IPS-11a (cell line): Measurements from ENCODE around the gene MRPL43.

Source experiments
- H3K4me3 ChIP-seq: one replicate; pipeline ENCODE4 v1.5.1; 2013; ENCODE audit warnings: low read depth, low read length, control low read depth

MRPL43 gene

DNA sequence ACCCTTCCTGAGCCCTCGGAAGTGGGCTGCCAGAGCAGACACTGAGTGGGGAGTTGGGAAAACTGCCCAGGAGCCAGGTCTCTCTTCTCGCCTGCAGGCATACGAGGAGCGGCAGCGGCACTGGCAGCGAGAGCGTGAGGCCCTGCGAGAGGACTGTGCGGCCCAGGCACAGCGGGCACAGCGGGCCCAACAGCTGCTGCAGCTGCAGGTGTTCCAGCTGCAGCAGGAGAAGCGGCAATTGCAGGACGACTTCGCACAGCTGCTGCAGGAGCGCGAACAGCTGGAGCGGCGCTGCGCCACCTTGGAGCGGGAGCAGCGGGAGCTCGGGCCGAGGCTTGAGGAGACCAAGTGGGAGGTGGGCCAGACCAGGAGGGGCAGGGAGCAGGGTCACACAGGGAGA is 18.1 kb upstream of the MRPL43 start:
- H3K4me3 ChIP-seq: no peak overlapping the region

DNA sequence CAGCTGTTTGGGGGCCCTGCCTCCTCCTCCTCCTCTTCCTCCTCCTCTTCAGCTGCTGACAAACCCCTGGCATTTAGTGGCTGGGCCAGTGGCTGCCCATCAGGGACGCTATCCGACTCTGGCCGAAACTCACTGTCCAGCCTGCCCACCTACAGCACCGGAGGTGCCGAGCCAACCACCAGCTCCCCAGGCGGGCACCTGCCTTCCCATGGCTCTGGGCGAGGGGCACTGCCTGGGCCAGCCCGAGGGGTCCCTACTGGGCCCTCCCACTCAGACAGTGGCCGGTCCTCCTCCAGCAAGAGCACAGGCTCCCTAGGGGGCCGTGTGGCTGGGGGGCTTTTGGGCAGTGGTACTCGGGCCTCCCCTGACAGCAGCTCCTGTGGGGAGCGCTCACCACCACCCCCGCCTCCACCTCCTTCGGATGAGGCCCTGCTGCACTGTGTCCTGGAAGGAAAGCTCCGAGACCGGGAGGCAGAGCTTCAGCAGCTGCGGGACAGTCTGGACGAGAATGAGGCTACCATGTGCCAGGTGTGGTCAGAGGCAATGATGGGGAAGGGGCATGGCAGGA is 16.4 kb upstream of the MRPL43 start:
- H3K4me3 ChIP-seq: no peak overlapping the region

DNA sequence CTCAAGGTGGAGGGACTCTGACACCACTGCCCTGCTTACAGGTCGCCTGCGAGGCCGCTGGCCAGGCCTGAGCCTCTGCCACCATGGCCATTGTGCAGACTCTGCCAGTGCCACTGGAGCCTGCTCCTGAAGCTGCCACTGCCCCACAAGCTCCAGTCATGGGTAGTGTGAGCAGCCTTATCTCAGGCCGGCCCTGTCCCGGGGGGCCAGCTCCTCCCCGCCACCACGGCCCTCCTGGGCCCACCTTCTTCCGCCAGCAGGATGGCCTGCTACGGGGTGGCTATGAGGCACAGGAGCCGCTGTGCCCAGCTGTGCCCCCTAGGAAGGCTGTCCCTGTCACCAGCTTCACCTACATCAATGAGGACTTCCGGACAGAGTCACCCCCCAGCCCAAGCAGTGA is 15.2 kb upstream of the MRPL43 start:
- no peak overlapping the region for H3K4me3 ChIP-seq

DNA sequence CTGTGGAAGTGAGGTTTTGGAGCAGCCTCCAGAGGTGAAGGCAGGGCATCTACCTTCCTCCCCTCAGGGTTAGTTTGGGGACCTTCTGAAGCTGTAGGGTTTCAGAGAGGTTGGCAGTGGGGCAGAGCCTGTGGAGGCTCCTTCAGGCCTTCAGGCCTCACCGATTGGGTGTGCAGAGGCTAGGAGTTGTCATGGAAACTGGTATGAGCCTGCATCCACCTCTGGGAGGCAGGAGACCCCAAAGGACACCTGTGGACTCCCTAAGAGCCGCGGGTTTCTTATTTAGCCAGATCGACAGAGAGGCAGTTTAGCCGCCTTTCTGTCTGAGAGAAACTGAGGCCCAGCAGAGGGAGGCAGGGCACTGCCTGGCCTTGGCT is 14.3 kb upstream of the MRPL43 start:
- no peak overlapping the region for H3K4me3 ChIP-seq

DNA sequence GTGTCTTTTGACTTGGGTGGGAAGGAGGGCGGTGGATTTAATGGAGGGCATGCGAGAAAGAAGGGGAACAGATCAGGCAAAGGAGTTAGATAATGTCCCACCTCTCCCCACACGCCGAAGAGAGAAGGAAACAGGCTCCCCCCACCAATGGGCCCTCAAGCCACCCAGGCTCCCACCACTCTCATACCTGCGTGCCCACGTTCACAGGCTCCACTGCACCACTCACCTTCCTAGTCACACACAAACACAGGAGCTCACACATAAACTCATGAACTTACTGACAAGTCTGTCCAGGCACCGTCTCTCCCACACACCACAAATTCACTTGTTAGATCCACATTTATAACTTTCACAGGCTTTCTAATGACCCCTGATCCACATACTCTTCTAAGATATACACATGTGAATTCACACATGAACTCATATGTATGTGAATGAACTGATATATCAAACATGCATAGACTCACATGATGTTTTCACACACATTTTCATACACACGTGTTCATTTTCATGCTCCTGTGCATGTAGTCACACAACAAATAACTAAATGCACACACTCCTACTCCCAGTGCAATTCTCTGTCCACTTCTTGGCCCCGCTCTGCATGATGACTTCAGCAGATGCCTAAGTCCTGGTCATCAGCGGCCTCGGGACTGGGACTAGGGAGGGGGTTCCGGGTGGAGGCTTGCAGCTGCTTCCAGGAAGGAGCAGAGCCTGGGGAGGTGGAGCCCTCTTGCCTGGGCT is 13.8 kb upstream of the MRPL43 start:
- H3K4me3 ChIP-seq: no peak overlapping the region

DNA sequence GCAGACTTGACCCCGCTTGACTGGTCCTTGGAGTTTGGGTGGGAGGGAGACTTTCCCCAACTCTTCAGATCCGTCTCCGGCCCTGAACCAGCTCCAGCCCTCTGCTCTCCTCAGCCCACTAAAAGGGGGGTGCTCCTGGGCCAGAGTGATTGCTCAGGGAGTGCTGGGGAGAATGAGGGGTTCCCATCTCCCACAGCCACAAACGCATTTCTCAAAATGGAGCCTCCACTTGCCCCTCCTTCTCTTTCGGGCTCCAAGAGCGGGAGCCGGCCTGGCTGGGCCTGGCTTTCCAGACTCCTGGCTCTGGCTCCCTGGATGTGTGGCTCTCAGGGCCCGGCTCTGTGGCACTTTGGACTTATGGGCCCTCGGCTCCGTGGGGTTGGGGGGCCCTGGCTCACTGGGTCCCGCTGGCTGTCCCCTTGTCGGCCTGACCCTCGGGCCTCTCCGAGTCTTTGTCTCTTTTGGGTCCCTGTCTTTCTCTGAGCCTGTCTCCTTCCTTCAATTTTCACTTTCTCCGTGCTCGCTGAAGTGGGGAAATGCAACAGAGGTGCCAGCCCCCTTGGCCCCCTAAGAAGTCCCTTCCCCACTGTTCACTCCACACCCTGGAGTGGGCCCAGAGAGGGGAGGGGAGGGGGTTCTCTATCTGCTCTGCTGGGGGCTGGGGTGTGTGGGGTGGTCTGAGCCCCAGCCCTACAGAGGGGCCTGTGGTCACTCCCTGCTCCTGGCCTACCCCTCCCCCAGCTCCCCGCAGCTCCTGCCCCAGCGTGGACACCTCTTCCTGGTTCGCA is 13.0 kb upstream of the MRPL43 start:
- peak overlapping the region; percentile 67 for H3K4me3 ChIP-seq

DNA sequence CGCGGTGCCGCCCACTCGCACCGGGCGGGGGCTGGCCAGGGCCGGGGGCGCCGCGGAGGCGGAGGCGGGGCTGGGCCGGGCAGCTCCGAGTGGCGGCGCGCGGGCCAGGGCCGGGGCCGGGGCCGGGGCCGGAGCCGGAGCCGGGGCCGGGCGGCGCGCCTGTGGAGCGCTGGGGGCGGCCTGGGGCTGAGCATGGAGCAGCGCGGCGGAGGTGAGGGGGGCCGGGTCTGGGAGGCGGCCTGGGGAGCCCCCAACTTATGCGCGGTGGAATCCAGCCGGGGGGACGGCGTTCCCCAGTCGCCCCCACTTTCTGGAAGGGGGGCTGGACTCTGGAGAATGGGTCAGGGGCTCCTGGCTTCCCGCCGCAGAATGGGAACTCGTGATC is 12.4 kb upstream of the MRPL43 start, which contains the start of gene LZTS2:
Gene LZTS2, plus strand, starts transcription at position 67 of the 385 bp plus-strand sequence. CDS start 2,731 bp downstream, outside the sequence.
- peak within 1 kb of the TSS; percentile 74 for H3K4me3 ChIP-seq

DNA sequence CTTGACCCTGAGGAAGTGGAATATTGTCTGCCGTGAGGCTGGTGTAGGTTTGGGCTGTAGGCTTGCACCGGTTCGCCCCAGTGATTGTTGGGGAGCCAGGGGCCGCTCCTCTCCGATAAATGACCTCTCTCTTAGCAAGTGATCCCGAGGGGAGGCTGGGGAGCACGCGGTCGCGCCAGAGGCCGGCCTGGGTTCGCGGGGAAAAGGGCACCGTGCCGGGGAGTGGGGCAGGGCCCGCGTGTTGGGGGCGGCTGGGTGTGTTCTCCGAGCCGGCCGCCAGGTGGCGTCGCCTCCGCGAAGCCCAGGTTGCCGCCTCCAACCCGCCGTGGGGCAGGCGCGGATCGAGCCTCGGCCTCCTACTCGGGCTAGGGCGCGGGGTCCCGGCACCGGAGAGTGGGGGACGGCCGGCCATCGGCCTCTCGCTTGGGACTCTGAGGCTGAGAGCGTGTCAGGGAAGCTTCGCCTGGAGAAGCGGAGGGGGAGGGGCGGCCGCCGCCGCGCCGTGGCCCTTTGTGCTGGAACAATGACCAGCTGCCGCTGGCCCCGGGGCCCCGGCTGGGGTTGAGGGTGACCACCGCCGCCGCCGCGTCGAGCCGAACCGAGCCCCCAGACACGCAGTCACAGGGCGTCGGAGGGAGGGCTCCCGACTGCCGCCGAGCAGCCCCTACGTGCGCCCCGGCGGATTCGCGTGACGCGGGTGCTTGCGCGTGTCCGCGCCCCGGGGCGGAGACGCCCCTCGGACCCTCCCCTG is 11.9 kb upstream of the MRPL43 start:
- peak overlapping the region; percentile 74 for H3K4me3 ChIP-seq

DNA sequence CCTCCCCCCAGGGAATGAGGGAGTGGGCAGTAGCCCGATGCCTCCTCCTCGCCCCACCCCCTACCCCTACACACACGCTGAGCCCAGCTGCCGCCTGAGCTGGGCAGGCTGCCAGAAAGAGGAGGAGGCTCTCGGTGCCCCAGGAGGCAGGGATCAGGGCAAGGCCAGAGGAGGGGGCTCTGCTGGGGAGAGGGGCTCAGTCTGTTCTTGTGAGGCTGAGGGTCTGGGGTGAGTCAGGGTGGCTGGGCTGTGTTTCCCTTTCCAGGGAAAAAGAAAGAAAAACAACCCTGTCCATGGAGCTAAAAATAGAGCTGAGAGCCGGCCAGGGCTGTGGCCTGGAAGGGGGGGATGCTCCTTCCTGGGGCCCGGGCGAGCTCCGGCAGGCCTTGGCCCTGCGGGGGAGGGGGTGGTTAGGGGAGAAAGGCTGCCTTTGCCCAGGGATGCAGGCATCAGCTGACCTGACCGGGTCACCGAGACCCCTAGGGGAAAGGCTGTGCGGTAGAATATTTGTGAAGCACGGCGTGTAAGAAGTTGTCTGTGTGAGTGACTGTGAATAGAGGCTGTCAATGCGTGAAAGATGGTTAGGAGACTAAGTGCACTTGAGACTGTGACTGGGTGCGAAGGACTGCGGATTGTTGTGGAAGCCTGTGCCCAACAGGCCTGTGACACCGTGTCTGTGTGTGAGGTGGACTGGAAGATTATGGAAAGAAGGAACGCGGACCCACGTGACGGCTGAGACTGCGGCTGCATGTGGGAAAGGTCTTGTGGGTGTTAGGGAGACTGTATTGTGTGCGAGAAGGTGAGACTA is 11.1 kb upstream of the MRPL43 start:
- peak overlapping the region; percentile 74 for H3K4me3 ChIP-seq

DNA sequence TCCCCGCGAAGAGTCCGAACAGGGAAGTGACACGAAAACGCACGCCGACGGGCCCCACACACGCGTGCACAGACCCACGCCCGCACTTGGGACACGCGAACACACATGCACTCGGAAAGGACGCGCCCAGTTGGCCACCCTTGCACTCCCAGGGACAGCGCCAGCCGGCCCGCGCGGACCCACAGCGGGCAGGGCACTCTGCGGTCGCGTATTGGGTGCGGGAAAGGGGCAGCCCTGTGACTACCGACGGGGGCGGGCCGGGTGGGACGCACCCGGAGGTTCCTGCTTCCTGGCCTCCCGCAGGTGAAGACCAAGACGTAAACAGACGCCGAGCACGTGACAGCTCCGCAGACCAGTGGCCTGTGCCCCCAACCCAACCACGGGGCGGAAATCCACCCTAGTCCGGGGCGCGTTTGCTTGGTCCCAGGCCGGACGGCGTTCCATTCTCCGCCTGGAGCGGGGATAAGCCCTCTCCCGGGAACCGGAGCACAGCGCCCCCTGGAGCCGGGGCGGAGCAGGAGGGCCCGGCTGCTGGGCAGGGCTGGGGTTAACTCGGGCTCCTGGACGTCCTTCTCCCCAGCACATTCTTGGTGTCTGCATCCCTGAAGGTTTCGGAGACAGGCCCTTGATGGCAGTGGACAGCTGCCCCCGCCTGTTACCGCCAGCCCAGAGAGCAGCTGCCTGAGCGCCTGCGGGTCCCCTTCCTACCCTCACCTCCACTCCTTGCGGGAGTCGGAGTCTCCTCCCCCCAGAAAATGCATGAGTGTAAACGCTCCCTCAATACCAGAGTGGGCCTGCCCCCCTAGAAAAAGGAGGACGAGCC is 10.3 kb upstream of the MRPL43 start:
- H3K4me3 ChIP-seq: peak overlapping the region; percentile 74

DNA sequence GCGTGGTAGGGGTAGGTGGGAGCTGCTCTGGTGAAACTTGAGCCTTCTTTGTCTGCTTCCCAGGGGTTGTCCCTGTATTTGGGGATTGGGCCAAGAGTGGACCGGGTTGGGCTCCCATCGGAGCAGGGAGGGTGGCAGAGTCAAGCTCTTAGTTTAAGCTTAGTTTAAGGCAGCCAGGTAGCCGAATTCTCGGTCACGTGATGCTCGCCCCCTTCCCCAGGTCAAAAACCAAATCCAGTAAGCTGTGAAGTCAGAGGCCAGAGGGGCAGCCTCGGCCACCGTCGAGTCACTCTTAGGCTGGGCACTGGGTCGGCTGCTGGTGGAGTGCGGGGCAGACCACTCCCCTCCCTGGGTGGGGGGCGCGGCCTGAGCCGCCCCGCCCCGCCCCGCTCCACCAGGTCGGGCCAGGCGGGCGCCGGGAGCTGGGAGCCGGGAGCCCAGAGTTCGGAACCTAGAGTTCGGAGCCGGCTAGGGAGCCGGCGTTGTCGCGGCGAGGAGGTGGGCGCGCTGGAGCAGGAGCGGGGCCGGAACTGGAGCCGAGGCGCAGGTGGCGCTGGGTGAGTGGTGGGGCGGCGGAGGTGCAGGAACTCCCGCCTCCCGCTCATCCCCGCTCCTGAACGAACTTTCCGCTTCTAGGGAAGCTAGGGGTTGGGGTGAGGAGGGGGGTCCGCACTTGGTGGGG is 9.5 kb upstream of the MRPL43 start:
- H3K4me3 ChIP-seq: peak overlapping the region; percentile 74

DNA sequence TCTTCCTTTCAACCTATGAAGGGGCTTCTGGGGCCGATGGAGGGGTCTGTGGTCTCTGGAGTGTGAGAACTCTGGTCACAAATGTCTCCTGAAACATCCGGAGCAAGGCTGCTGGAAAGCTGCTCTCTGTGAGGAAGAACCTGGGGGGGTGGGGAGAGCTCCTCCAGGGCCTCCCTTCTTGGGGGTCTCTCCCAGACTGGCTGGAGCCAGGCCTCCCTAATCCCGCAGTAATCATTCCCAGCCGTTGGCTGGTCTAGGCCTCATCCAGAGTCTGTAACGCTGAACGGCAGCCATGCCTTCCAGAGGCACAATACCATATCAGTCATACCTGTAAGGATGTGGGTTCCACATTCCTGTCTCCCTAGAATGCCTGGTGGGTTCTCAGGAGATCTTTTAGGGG is 7.9 kb upstream of the MRPL43 start:
- no peak overlapping the region for H3K4me3 ChIP-seq

DNA sequence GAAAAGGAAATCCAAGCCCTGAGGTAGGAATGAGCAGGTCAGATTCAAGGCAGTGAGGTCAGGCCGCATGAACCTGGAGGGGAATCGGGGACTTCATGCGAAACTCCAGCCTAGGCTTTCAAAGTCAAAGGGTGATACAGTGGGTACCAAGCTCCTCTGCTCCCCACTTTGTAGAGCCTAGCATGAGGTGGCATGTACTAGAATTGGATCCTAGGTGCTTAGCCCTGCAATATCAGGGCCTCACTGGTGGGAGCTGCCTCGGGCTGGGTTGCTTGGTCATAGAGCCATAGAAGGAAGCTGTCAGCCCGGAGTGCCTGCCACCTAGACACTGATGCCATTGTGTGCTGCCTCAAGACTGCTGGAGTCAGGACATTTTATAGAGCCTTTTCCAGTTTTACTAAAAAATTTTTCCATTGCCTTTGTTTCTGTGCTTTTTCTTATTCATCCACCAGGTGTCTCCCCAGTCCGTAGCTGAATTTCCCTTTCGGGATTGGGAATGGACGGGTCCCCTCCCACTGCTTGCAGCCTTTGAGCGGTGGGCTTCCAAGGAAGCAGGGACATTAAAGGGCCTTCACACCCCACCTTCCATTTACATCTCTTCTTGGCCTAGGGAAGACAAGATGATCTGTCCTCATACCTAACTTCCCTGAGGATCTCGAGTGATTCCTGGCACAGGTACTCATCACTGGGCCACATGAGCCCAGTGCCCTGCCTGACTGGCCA is 6.8 kb upstream of the MRPL43 start:
- no peak overlapping the region for H3K4me3 ChIP-seq

DNA sequence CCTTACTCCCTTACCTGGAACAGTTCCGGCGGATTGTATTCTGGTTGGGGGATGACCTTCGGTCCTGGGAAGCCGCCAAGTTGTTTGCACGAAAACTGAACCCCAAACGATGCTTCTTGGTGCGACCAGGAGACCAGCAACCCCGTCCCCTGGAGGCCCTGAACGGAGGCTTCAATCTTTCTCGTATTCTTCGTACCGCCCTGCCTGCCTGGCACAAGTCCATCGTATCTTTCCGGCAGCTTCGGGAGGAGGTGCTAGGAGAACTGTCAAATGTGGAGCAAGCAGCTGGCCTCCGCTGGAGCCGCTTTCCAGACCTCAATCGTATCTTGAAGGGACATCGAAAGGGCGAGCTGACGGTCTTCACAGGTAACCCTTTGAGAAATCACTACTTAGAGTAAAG is 1.8 kb upstream of the MRPL43 start:
- no peak overlapping the region for H3K4me3 ChIP-seq

DNA sequence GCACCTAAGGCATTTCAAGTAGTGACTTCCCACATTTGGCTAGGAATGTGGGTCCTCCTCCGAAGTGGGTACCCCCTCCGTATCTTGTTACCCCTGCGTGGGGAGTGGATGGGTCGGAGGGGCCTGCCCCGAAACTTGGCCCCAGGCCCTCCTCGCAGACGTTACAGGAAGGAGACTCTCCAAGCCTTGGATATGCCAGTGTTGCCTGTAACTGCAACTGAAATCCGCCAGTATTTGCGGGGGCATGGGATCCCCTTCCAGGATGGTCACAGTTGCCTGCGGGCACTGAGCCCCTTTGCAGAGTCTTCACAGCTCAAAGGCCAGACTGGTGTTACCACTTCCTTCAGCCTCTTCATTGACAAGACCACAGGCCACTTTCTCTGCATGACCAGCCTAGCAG is 869 bp upstream of the MRPL43 start:
- H3K4me3 ChIP-seq: peak overlapping the region; percentile 98

DNA sequence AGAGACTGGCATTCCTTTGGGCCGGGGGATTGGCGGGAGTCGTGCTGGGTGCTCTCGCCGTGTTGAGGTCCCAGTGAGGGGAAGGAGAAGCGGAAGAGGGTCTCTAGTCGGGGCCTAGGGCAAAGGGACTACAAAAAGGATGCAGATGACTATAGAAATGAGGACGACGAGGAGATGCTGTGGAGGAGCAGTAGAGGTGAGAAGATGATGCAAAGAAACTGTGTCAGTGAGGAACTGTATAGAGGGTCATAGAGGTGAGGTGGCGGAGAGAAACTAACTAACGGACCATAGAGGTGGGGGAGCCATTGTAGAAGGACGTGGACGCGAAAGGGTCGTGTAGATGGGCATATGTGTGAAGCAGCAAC is 370 bp upstream of the MRPL43 start:
- peak overlapping the region; percentile 98 for H3K4me3 ChIP-seq

DNA sequence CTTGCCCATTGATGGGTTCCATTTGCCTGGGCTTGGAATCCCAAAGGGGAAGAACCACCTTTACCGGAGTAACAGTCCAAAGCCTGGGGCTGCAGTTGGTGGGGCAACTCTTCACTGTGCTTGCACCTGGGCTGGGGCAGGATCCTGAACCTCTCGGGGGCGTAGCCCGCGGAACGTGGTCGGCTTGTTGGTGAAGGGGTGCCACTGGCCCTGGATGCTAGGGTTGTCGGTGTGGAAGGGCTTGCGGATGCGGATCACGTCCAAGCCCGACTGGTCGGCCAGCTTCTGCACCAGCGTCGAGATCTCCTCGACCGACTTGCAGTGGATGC is 710 bp downstream of the MRPL43 start:
- peak overlapping the region; percentile 98 for H3K4me3 ChIP-seq

DNA sequence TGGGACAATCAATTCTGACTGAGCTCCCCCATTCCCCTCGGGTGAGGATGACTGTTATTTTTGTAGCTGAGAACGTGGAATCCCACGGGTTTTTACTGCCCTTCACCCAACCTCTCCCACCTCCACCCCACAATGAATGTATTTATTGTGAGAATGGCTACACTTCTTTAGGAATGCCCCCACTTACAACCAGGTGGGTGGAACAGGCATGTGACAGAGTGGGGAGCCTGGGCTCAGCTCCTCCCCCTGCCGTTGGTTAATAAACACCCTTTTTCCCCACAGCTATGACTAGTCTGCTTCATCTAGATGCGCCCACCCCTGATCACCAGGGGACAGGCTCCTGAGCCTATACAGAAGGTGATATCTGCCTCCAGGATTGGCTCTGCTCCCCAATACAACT is 2.0 kb downstream of the MRPL43 start:
- H3K4me3 ChIP-seq: no peak overlapping the region
